NT2/D1 (cell line): ENCODE results near the gene NFIA.

ENCODE experiments used
- SUZ12 ChIP-seq: IDR thresholded peaks from 2 replicates; pipeline ENCODE4 v1.6.1; 2011; ENCODE audit not compliant: insufficient read length, insufficient read depth; ENCODE audit errors: extremely low read depth
- YY1 ChIP-seq: IDR thresholded peaks from 2 replicates; pipeline ENCODE4 v1.6.1; 2011; ENCODE audit not compliant: insufficient read length, insufficient read depth

GRCh38 chr1:61344696-61345095, 262.3 kb downstream of the NFIA start:
- TF ChIP-seq SUZ12 (no peak), YY1 (no peak)
